ENCODE results near the gene ALDH1A1.

DNA sequence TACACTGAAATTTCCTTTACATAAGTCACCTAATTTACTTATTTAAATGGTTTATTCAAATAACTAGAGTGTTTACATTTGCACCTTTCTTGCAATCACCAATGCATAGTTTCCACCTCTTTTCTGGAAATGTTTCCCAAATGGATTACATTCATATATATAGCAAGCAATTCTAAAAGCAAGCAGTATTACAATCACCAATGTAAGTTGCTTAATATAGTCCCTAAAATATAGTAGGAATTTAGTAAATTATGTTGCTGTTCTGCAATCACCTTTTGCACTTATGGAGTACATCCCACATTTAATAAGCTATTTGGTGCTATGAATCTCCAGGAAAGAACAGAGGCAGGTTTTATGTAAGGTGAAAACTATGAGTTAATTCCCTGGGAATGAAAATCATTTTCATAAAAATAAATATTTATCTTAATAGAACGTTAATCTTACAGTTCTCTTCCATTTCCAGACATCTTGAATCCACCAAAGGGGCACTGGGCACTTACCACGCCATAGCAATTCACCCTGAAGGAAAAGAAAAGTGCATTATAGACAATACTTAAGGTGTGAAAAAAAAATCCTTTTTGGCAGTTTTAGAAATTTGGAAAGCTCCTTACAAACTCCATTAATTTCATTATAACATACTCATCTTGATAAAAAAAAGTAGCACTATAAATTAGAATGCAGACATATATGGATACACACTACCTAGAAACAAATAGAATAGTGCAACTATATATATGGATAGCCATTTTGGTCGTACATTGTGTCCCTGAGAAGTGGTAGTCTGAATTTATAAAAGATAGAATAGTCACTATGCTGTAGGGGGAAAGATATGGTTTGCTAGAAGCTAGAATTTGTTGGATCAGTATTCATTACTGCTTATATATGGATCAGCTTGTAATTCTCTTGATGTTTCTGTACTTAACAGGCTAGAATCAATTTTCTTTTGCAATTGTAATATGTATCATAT lies 47.1 kb downstream of the ALDH1A1 start:
- TF ChIP-seq, protein P1, sequence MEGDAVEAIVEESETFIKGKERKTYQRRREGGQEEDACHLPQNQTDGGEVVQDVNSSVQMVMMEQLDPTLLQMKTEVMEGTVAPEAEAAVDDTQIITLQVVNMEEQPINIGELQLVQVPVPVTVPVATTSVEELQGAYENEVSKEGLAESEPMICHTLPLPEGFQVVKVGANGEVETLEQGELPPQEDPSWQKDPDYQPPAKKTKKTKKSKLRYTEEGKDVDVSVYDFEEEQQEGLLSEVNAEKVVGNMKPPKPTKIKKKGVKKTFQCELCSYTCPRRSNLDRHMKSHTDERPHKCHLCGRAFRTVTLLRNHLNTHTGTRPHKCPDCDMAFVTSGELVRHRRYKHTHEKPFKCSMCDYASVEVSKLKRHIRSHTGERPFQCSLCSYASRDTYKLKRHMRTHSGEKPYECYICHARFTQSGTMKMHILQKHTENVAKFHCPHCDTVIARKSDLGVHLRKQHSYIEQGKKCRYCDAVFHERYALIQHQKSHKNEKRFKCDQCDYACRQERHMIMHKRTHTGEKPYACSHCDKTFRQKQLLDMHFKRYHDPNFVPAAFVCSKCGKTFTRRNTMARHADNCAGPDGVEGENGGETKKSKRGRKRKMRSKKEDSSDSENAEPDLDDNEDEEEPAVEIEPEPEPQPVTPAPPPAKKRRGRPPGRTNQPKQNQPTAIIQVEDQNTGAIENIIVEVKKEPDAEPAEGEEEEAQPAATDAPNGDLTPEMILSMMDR (conservative IDR thresholded peaks at IDR 0.05; ENCODE audit: low read length), result no peak
- TF ChIP-seq EZH2phosphoT487 (IDR thresholded peaks at IDR 0.05; ENCODE audit: borderline replicate concordance, low read depth, low read length), result no peak
